IPS DF 6.9 (cell line): ENCODE data around the gene SLC25A22.
A peak's percentile ranks its signal among the peaks of the same experiment; 100 is the strongest.

Experiments used
- DNase-seq: peaks from one replicate; pipeline ENCODE4 v3.0.0-alpha.2; 2013; ENCODE audit warnings: low read depth, low spot score
- H3K27ac ChIP-seq: one replicate; pipeline ENCODE4 v1.5.1; 2013; ENCODE audit warnings: low read length, control low read depth
- H3K27me3 ChIP-seq: 2 replicates; pipeline ENCODE4 v1.6.1; 2013; ENCODE audit warnings: mild to moderate bottlenecking, low read length; ENCODE audit not compliant: control insufficient read depth, insufficient read depth
- H3K36me3 ChIP-seq: 2 replicates; pipeline ENCODE4 v1.6.1; 2013; ENCODE audit warnings: low read length; ENCODE audit not compliant: control insufficient read depth, insufficient read depth
- H3K4me1 ChIP-seq: 2 replicates; pipeline ENCODE4 v1.6.1; 2013; ENCODE audit warnings: low read length; ENCODE audit not compliant: control insufficient read depth, insufficient read depth
- H3K4me3 ChIP-seq: 2 replicates; pipeline ENCODE4 v1.5.1; 2013; ENCODE audit warnings: mild to moderate bottlenecking, low read length
- H3K9me3 ChIP-seq: 2 replicates; pipeline ENCODE4 v1.6.1; 2013; ENCODE audit warnings: low read length, inconsistent platforms; ENCODE audit not compliant: control insufficient read depth, insufficient read depth
- WGBS: extraction: QIAGEN DNeasy Blood & Tissue Kit; methylation state at CpG from one replicate; pipeline ENCODE4 v1.1.7; 2013; ENCODE audit warnings: mixed read lengths, missing lambda C conversion rate; ENCODE audit not compliant: insufficient read length, insufficient coverage; 5-methylcytosine and 5-hydroxymethylcytosine counted together

SLC25A22 gene

GRCh38 chr11:749731-750130, 48.4 kb downstream of the SLC25A22 start:
- Histone ChIP-seq H3K27ac (no peak overlapping the region), H3K36me3 (no peaks in the 10 kb centered on the region), H3K9me3 (no peaks in the 10 kb centered on the region), H3K4me3 (no peak overlapping the region), H3K27me3 (no peaks in the 10 kb centered on the region), H3K4me1 (peaks cover 1% of the 10 kb centered on the region; the same call in 1 of the 2 replicates)
- DNase-seq, result no peak
- WGBS, result no CpG with 5 or more reads among the region's 2 CpGs

GRCh38 chr11:748007-748359, 50.1 kb downstream of the SLC25A22 start:
- no CpG with 5 or more reads among the region's 18 CpGs for WGBS
- no peaks in the 10 kb centered on the region for H3K9me3 ChIP-seq
- H3K27ac ChIP-seq, result no peak overlapping the region
- H3K4me1 ChIP-seq, result peaks cover 1% of the 10 kb centered on the region; the same call in 1 of the 2 replicates
- no peaks in the 10 kb centered on the region for H3K36me3 ChIP-seq
- peak overlapping the region; percentile 64 for H3K4me3 ChIP-seq
- H3K27me3 ChIP-seq, result no peaks in the 10 kb centered on the region
- no peak for DNase-seq

GRCh38 chr11:747158-748006, 50.7 kb downstream of the SLC25A22 start, which contains the start of gene TALDO1:
Gene TALDO1, plus strand, starts transcription at chr11:747464. Its CDS starts 18 bp downstream, at chr11:747482.
- no peaks in the 10 kb centered on the region for H3K27me3 ChIP-seq
- no peak within 1 kb of the TSS for H3K27ac ChIP-seq
- no peaks in the 10 kb centered on the region for H3K36me3 ChIP-seq
- no peaks in the 10 kb centered on the region for H3K9me3 ChIP-seq
- H3K4me3 ChIP-seq, result peak within 1 kb of the TSS; percentile 64
- H3K4me1 ChIP-seq, result peaks cover 1% of the 10 kb centered on the region; the same call in 1 of the 2 replicates
- no CpG with 5 or more reads among the region's 112 CpGs for WGBS
- no peak for DNase-seq

- DNase-seq, result no peak
- no CpG with 5 or more reads among the region's 46 CpGs for WGBS
- Histone ChIP-seq H3K36me3 (no peaks in the 10 kb centered on the region), H3K4me3 (peak overlapping the region; percentile 64; the same call in 1 of the 2 replicates), H3K27me3 (no peaks in the 10 kb centered on the region), H3K27ac (no peak overlapping the region), H3K9me3 (no peaks in the 10 kb centered on the region), H3K4me1 (peaks cover 1% of the 10 kb centered on the region; the same call in 1 of the 2 replicates)
These were observed 51.6 kb downstream of the SLC25A22 start for GRCh38 chr11:746289-747157.

- Histone ChIP-seq H3K4me3 (no peak overlapping the region), H3K27ac (no peak overlapping the region), H3K36me3 (no peaks in the 10 kb centered on the region), H3K27me3 (no peaks in the 10 kb centered on the region), H3K4me1 (peaks cover 1% of the 10 kb centered on the region; the same call in 1 of the 2 replicates), H3K9me3 (no peaks in the 10 kb centered on the region)
- DNase-seq, result no peak
- no CpG with 5 or more reads among the region's 1 CpG for WGBS
These were observed 52.7 kb downstream of the SLC25A22 start for GRCh38 chr11:745428-745827.

GRCh38 chr11:742571-743201, 55.4 kb downstream of the SLC25A22 start:
- H3K4me3 ChIP-seq, result no peak overlapping the region
- no peak overlapping the region for H3K27ac ChIP-seq
- DNase-seq, result no peak

GRCh38 chr11:742156-742546, 55.9 kb downstream of the SLC25A22 start:
- Histone ChIP-seq H3K4me3 (no peak overlapping the region), H3K36me3 (no peaks in the 10 kb centered on the region), H3K27ac (no peak overlapping the region), H3K4me1 (peaks cover 2% of the 10 kb centered on the region; the same call in 1 of the 2 replicates), H3K9me3 (no peaks in the 10 kb centered on the region), H3K27me3 (no peaks in the 10 kb centered on the region)
- DNase-seq, result no peak
- WGBS, result no CpG with 5 or more reads among the region's 3 CpGs

More at GRCh38 chr11:742571-743201, 55.4 kb downstream of the SLC25A22 start:
- Histone ChIP-seq H3K4me1 (no peaks in the 10 kb centered on the region), H3K36me3 (no peaks in the 10 kb centered on the region), H3K9me3 (no peaks in the 10 kb centered on the region), H3K27me3 (no peaks in the 10 kb centered on the region)
- no CpG with 5 or more reads among the region's 4 CpGs for WGBS
